Measurements from ENCODE around the gene TIPIN.

Gene TIPIN

DNA sequence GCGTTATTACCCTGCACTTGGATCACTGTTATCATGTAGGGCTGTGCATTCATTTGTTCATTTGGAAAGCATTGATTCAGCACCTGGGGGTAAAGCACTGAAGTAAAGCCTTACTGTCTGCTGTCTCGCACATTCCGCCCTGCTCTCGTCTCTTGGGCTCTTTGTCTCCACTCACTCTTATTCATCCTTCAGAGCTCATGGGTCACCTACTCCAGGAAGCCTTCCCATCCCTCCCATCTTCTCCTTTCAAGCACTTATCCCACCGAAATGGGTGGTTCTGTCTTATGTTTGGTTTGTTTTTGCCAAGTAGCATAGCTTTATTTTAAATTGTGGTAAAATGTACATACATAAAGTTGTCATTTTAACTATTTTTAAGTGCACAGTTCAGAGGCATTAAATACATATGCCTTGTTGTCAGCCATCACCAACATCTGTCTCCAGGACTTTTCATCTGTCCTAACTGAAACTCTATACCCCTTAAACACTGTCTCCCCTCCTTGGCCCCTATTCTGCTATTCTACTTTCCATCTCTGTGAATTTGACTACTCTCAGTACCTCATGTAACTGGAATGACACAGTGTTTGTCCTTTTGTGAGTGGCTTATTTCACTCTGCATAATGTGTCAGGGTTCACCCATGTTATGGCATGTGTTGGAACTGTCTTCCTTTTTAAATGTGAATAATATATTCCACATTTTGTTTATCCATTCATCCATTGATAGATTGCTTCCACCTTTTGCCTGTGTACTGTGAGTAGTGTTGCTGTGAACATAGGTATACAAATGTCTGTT lies 53.8 kb downstream of the TIPIN start (continued):
- TF ChIP-seq ZNF169 (tag by site-specific recombination; IDR thresholded peaks at IDR 0.05) (no peak), ZSCAN30 (tag by site-specific recombination; IDR thresholded peaks at IDR 0.05) (no peak), ZEB2 (tag by site-specific recombination; IDR thresholded peaks at IDR 0.05) (no peak), WT1 (tag by site-specific recombination; IDR thresholded peaks at IDR 0.05) (no peak)
- TF ChIP-seq, protein P1, sequence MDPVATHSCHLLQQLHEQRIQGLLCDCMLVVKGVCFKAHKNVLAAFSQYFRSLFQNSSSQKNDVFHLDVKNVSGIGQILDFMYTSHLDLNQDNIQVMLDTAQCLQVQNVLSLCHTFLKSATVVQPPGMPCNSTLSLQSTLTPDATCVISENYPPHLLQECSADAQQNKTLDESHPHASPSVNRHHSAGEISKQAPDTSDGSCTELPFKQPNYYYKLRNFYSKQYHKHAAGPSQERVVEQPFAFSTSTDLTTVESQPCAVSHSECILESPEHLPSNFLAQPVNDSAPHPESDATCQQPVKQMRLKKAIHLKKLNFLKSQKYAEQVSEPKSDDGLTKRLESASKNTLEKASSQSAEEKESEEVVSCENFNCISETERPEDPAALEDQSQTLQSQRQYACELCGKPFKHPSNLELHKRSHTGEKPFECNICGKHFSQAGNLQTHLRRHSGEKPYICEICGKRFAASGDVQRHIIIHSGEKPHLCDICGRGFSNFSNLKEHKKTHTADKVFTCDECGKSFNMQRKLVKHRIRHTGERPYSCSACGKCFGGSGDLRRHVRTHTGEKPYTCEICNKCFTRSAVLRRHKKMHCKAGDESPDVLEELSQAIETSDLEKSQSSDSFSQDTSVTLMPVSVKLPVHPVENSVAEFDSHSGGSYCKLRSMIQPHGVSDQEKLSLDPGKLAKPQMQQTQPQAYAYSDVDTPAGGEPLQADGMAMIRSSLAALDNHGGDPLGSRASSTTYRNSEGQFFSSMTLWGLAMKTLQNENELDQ (tag by site-specific recombination; IDR thresholded peaks at IDR 0.05; ENCODE audit: low read depth) = no peak

DNA sequence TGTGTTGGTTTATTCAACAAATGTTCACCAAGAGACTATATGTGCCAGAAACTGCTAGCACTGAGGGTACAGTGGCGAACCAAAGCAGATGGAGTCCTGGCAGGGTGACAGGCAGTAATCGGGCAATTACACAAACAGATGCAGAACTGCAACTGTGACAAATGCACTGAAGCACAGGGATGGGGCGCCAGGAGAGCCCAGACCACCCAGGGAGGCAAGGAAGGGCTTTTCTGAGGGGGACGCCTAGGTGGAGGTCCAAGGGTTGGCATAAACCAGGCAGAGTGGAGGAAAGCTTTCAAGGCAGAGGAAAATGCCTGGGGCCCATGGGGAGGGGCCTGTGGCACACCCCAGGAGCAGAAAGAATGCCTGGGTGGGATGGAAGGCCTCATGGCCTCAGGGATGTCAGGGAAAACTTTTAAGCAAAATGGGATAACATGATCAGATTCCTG lies 57.7 kb downstream of the TIPIN start:
- Histone ChIP-seq H3K4me3 (ENCODE audit: low read depth, low read length) (no peak overlapping the region), H3K4me1 (ENCODE audit: control insufficient read depth, insufficient read depth, low read length) (peaks cover 20% of the 10 kb centered on the region), H3K9me3 (ENCODE audit: control insufficient read depth, insufficient read depth, low read depth, low read length) (no peaks in the 10 kb centered on the region), H3K36me3 (ENCODE audit: control insufficient read depth in 2 of 2, insufficient read depth in 1 of 2, low read length in 2 of 2) (peaks cover 0 to 9% of the 10 kb centered on the region in 2 experiments; a peak in 2 of 3 replicates), H3K27ac (ENCODE audit: extremely low read depth, low read depth, low read length) (no peak overlapping the region)
- no peak for TF ChIP-seq ZNF529 (tag by site-specific recombination; IDR thresholded peaks at IDR 0.05; ENCODE audit: insufficient replicate concordance)
- TF ChIP-seq, protein P2, sequence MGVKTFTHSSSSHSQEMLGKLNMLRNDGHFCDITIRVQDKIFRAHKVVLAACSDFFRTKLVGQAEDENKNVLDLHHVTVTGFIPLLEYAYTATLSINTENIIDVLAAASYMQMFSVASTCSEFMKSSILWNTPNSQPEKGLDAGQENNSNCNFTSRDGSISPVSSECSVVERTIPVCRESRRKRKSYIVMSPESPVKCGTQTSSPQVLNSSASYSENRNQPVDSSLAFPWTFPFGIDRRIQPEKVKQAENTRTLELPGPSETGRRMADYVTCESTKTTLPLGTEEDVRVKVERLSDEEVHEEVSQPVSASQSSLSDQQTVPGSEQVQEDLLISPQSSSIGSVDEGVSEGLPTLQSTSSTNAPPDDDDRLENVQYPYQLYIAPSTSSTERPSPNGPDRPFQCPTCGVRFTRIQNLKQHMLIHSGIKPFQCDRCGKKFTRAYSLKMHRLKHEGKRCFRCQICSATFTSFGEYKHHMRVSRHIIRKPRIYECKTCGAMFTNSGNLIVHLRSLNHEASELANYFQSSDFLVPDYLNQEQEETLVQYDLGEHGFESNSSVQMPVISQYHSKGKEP (tag by site-specific recombination; IDR thresholded peaks at IDR 0.05) = peak; percentile 91
- TF ChIP-seq FEZF1 (tag by site-specific recombination; IDR thresholded peaks at IDR 0.05) = peak; percentile 30; the same call in 1 of the 2 replicates
- no peak for TF ChIP-seq ZNF174 (tag by site-specific recombination; IDR thresholded peaks at IDR 0.05)
- no peak for TF ChIP-seq ZNF843 (tag by site-specific recombination; IDR thresholded peaks at IDR 0.05)
- peak; percentile 75 for TF ChIP-seq ZIC2 (tag by site-specific recombination; IDR thresholded peaks at IDR 0.05)
- no peak for TF ChIP-seq ZNF366 (tag by site-specific recombination; conservative IDR thresholded peaks at IDR 0.05)
- no peak for TF ChIP-seq SCRT1 (tag by site-specific recombination; IDR thresholded peaks at IDR 0.05; ENCODE audit: borderline replicate concordance)
- no peak for TF ChIP-seq PRDM1 (tag by site-specific recombination; IDR thresholded peaks at IDR 0.05)
- TF ChIP-seq ZNF548 (tag by site-specific recombination; IDR thresholded peaks at IDR 0.05) = no peak
- no peak for TF ChIP-seq ZNF501 (tag by site-specific recombination; IDR thresholded peaks at IDR 0.05)
- peak; percentile 67 for TF ChIP-seq GLIS1 (tag by site-specific recombination; IDR thresholded peaks at IDR 0.05)
- TF ChIP-seq ZNF530 (tag by site-specific recombination; IDR thresholded peaks at IDR 0.05; ENCODE audit: low read depth) = no peak
- TF ChIP-seq ZNF600 (tag by site-specific recombination; IDR thresholded peaks at IDR 0.05) = 0 out of 2 replicates have a peak, but pooled peaks have one; percentile 10
- no peak for TF ChIP-seq GLI4 (tag by site-specific recombination; IDR thresholded peaks at IDR 0.05)
- POLR2A ChIA-PET = interaction anchor here (1.6 kb wide), 1 partner anchor 88 kb away, joined by 4 read pairs; the partner anchor contains the start of gene MAP2K1
- CTCF ChIA-PET = no interaction called here

DNA sequence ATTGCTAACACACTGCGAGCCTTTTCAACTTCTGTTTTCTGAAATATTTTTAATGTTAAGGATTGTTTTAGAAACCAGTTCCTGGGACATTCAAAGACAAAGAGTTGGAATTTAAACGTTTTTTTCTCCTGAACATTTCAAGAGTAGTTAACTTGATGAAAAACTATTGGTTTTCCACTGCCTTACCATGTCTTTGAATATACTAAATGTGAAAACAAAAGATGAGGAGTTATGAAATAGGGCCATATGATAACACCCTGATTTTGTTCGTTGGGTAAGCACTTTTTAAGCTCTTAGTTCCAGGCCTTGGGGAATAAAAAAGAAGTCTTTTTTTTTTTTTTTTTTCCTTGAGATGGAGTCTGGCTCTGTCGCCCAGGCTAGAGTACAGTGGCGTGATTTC lies 60.3 kb downstream of the TIPIN start:
- H3K4me3 ChIP-seq (ENCODE audit: low read depth, low read length) = no peak overlapping the region
- no peaks in the 10 kb centered on the region for H3K9me3 ChIP-seq (ENCODE audit: control insufficient read depth, insufficient read depth, low read depth, low read length)
- no peak overlapping the region for H3K27ac ChIP-seq (ENCODE audit: extremely low read depth, low read depth, low read length)
- TF ChIP-seq ZNF37A (tag by site-specific recombination; IDR thresholded peaks at IDR 0.05) = no peak
- TF ChIP-seq, protein P3, sequence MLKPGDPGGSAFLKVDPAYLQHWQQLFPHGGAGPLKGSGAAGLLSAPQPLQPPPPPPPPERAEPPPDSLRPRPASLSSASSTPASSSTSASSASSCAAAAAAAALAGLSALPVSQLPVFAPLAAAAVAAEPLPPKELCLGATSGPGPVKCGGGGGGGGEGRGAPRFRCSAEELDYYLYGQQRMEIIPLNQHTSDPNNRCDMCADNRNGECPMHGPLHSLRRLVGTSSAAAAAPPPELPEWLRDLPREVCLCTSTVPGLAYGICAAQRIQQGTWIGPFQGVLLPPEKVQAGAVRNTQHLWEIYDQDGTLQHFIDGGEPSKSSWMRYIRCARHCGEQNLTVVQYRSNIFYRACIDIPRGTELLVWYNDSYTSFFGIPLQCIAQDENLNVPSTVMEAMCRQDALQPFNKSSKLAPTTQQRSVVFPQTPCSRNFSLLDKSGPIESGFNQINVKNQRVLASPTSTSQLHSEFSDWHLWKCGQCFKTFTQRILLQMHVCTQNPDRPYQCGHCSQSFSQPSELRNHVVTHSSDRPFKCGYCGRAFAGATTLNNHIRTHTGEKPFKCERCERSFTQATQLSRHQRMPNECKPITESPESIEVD (tag by site-specific recombination; IDR thresholded peaks at IDR 0.05) = 0 out of 2 replicates have a peak, but pooled peaks have one; percentile 5
- TF ChIP-seq ZFHX2 (tag by site-specific recombination; conservative IDR thresholded peaks at IDR 0.05) = no peak
- TF ChIP-seq ZNF837 (tag by site-specific recombination; IDR thresholded peaks at IDR 0.05) = no peak
- peaks cover 0 to 9% of the 10 kb centered on the region in 2 experiments; a peak in 2 of 3 replicates for H3K36me3 ChIP-seq (ENCODE audit: control insufficient read depth in 2 of 2, insufficient read depth in 1 of 2, low read length in 2 of 2)
- ChIA-PET POLR2A (no interaction called here), CTCF (interaction anchor here (0.6 to 1.3 kb wide), 5 partner anchors 10 to 202 kb away, joined by 3 to 5 read pairs (median 3); partner anchors contain the start of gene SNAPC5)
- peaks cover 23% of the 10 kb centered on the region for H3K4me1 ChIP-seq (ENCODE audit: control insufficient read depth, insufficient read depth, low read length)
